ENCODE measurements around the gene PPM1E.

GRCh38 chr17:58831780-58832179, 76.1 kb downstream of the PPM1E start:
- TF ChIP-seq, protein P1, sequence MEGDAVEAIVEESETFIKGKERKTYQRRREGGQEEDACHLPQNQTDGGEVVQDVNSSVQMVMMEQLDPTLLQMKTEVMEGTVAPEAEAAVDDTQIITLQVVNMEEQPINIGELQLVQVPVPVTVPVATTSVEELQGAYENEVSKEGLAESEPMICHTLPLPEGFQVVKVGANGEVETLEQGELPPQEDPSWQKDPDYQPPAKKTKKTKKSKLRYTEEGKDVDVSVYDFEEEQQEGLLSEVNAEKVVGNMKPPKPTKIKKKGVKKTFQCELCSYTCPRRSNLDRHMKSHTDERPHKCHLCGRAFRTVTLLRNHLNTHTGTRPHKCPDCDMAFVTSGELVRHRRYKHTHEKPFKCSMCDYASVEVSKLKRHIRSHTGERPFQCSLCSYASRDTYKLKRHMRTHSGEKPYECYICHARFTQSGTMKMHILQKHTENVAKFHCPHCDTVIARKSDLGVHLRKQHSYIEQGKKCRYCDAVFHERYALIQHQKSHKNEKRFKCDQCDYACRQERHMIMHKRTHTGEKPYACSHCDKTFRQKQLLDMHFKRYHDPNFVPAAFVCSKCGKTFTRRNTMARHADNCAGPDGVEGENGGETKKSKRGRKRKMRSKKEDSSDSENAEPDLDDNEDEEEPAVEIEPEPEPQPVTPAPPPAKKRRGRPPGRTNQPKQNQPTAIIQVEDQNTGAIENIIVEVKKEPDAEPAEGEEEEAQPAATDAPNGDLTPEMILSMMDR (IDR thresholded peaks at IDR 0.05) = no peak
- TF ChIP-seq POLR2A (IDR thresholded peaks at IDR 0.05) = no peak
- no peak for TF ChIP-seq POLR2AphosphoS5 (IDR thresholded peaks at IDR 0.05)

Measured in prostate gland (tissue), 2 donors.